HEK293 (cell line): ENCODE data around the gene CCND1.

ENCODE experiments used
- CTCF ChIA-PET: fragments of 350-600 bp; formaldehyde crosslinking; extraction: SDS; loops from one replicate; lab custom pipeline; 2021; ENCODE audit warnings: antibody characterized with exemption; lab: Yijun Ruan, JAX
- POLR2A ChIA-PET: fragments of 300-600 bp; formaldehyde crosslinking; extraction: SDS; loops from one replicate; lab custom pipeline; 2020; ENCODE audit warnings: antibody characterized with exemption, inconsistent platforms; lab: Yijun Ruan, JAX
- H3K27ac ChIP-seq: fragments of 200-500 bp; sonication (Bioruptor generic); 2 replicates; pipeline ENCODE4 v1.5.1; 2014; ENCODE audit warnings: low read depth, low read length, control low read depth, inconsistent platforms; ENCODE audit errors: extremely low read depth
- H3K36me3 ChIP-seq, 2 experiments: fragments of 200-500 bp in 1 of 2; sonication (Bioruptor generic) in 1 of 2; 1 replicate in 1 of 2; 2 replicates in 1 of 2; pipeline ENCODE4 v1.5.1; 2014 to 2017; ENCODE audit warnings: inconsistent platforms in 2 of 2, low read length in 2 of 2; ENCODE audit not compliant: control insufficient read depth in 2 of 2, insufficient read depth in 1 of 2
- H3K4me1 ChIP-seq: fragments of 200-500 bp; sonication (Bioruptor generic); 2 replicates; pipeline ENCODE4 v1.5.1; 2014; ENCODE audit warnings: mild to moderate bottlenecking, low read length, inconsistent platforms; ENCODE audit not compliant: control insufficient read depth, insufficient read depth
- H3K4me3 ChIP-seq: 2 replicates; pipeline ENCODE4 v1.5.1; 2011; ENCODE audit warnings: low read depth, mild to moderate bottlenecking, control low read depth, low read length, moderate library complexity
- H3K9me3 ChIP-seq: fragments of 200-500 bp; sonication (Bioruptor generic); 2 replicates; pipeline ENCODE4 v1.5.1; 2014; ENCODE audit warnings: low read depth, low read length, inconsistent platforms; ENCODE audit not compliant: control insufficient read depth, insufficient read depth
- RBAK ChIP-seq: fragments of 450-650 bp; formaldehyde crosslinking; IDR thresholded peaks from 2 replicates; pipeline ENCODE4 v1.5.1; 2016; ENCODE audit warnings: missing biosample characterization, missing genetic modification characterization
- SP3 ChIP-seq: fragments of 450-650 bp; formaldehyde crosslinking; IDR thresholded peaks from 2 replicates; pipeline ENCODE4 v1.5.1; 2016; ENCODE audit warnings: missing biosample characterization, missing genetic modification characterization
- YY2 ChIP-seq: fragments of 450-650 bp; formaldehyde crosslinking; IDR thresholded peaks from 2 replicates; pipeline ENCODE4 v1.5.1; 2016; ENCODE audit warnings: missing biosample characterization, missing genetic modification characterization
- ZBTB26 ChIP-seq: fragments of 450-650 bp; formaldehyde crosslinking; optimal IDR thresholded peaks from 2 replicates; pipeline ENCODE3; 2016; ENCODE audit warnings: missing biosample characterization, mild to moderate bottlenecking, missing genetic modification characterization
- ZNF174 ChIP-seq: fragments of 450-650 bp; formaldehyde crosslinking; IDR thresholded peaks from 2 replicates; pipeline ENCODE4 v1.5.0; 2017; ENCODE audit warnings: missing biosample characterization, mild to moderate bottlenecking, missing genetic modification characterization
- ZNF223 ChIP-seq: fragments of 450-650 bp; formaldehyde crosslinking; IDR thresholded peaks from 2 replicates; pipeline ENCODE4 v1.5.1; 2016; ENCODE audit warnings: missing biosample characterization, missing genetic modification characterization
- ZNF335 ChIP-seq: fragments of 450-650 bp; formaldehyde crosslinking; conservative IDR thresholded peaks from 2 replicates; pipeline ENCODE4 v1.5.1; 2016; ENCODE audit warnings: missing biosample characterization, missing genetic modification characterization
- ZNF350 ChIP-seq: fragments of 450-650 bp; formaldehyde crosslinking; IDR thresholded peaks from 2 replicates; pipeline ENCODE4 v1.5.0; 2017; ENCODE audit warnings: missing biosample characterization, mild to moderate bottlenecking, missing genetic modification characterization
- ZNF37A ChIP-seq: fragments of 450-650 bp; IDR thresholded peaks from 2 replicates; pipeline ENCODE4 v1.5.1; 2018; ENCODE audit warnings: missing biosample characterization, missing genetic modification characterization
- ZNF514 ChIP-seq: fragments of 450-650 bp; formaldehyde crosslinking; IDR thresholded peaks from 2 replicates; pipeline ENCODE4 v1.5.1; 2016; ENCODE audit warnings: missing biosample characterization, missing genetic modification characterization
- ZNF629 ChIP-seq: fragments of 450-650 bp; formaldehyde crosslinking; IDR thresholded peaks from 2 replicates; pipeline ENCODE4 v1.5.1; 2017; ENCODE audit warnings: missing biosample characterization, missing genetic modification characterization
- ZNF658 ChIP-seq: fragments of 450-650 bp; formaldehyde crosslinking; IDR thresholded peaks from 2 replicates; pipeline ENCODE4; 2016; ENCODE audit warnings: missing biosample characterization, missing genetic modification characterization
- ZNF776 ChIP-seq: fragments of 450-650 bp; formaldehyde crosslinking; IDR thresholded peaks from 2 replicates; pipeline ENCODE4 v1.5.0; 2017; ENCODE audit warnings: missing biosample characterization, missing genetic modification characterization, borderline replicate concordance
- TF ChIP-seq, protein P1 (sequence below): fragments of 450-650 bp; formaldehyde crosslinking; IDR thresholded peaks from 2 replicates; pipeline ENCODE4 v1.5.1; 2016; ENCODE audit warnings: missing biosample characterization, missing genetic modification characterization, low read depth
- TF ChIP-seq, protein P2 (sequence below): fragments of 450-650 bp; formaldehyde crosslinking; IDR thresholded peaks from 2 replicates; pipeline ENCODE4 v1.5.1; 2016; ENCODE audit warnings: missing biosample characterization, missing genetic modification characterization

CCND1 gene

DNA sequence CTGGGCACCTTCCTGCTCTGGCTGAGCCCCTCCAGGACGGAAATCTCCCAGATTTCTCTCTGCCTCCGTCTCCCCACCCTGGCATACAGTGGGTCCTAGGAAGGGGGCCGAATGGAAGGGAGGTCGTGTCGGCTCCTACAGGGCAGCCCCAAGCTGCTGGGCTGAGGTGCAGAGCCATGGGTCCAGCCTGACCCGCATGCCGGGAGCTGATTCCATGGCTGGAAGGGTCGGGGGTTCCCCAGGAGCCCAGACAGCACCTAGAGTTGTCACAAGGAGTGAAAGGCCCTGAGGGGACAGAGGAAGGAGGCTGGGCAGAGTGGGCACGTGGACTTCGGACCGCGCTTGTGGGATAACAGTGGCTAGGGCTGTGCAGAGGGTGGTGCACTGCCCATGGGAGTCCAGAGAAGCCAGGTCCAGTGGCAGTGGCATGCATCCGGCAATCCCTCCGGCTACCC is 16.5 kb downstream of the CCND1 start (continued):
- TF ChIP-seq ZNF629 (no peak), RBAK (no peak), ZNF350 (tag by site-specific recombination) (no peak), ZNF223 (tag by site-specific recombination) (no peak), ZNF37A (tag by site-specific recombination) (no peak)
- TF ChIP-seq, protein P1, sequence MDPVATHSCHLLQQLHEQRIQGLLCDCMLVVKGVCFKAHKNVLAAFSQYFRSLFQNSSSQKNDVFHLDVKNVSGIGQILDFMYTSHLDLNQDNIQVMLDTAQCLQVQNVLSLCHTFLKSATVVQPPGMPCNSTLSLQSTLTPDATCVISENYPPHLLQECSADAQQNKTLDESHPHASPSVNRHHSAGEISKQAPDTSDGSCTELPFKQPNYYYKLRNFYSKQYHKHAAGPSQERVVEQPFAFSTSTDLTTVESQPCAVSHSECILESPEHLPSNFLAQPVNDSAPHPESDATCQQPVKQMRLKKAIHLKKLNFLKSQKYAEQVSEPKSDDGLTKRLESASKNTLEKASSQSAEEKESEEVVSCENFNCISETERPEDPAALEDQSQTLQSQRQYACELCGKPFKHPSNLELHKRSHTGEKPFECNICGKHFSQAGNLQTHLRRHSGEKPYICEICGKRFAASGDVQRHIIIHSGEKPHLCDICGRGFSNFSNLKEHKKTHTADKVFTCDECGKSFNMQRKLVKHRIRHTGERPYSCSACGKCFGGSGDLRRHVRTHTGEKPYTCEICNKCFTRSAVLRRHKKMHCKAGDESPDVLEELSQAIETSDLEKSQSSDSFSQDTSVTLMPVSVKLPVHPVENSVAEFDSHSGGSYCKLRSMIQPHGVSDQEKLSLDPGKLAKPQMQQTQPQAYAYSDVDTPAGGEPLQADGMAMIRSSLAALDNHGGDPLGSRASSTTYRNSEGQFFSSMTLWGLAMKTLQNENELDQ (tag by site-specific recombination): no peak

GRCh38 chr11:69657911-69658625 is 17.1 kb downstream of the CCND1 start:
- no peak overlapping the region for H3K4me3 ChIP-seq
- CTCF ChIA-PET: interaction anchor here (4.1 kb wide), 1 partner anchor 12 kb away, joined by 24 read pairs; no protein-coding TSS in a partner anchor
- no peak for TF ChIP-seq ZNF174 (tag by site-specific recombination)
- no peak for TF ChIP-seq ZNF514 (tag by site-specific recombination)
- no peak for TF ChIP-seq ZBTB26 (tag by site-specific recombination)
- no peak for TF ChIP-seq ZNF776
- TF ChIP-seq ZNF658 (tag by site-specific recombination): no peak
- no peak for TF ChIP-seq YY2 (tag by site-specific recombination)
- TF ChIP-seq, protein P2, sequence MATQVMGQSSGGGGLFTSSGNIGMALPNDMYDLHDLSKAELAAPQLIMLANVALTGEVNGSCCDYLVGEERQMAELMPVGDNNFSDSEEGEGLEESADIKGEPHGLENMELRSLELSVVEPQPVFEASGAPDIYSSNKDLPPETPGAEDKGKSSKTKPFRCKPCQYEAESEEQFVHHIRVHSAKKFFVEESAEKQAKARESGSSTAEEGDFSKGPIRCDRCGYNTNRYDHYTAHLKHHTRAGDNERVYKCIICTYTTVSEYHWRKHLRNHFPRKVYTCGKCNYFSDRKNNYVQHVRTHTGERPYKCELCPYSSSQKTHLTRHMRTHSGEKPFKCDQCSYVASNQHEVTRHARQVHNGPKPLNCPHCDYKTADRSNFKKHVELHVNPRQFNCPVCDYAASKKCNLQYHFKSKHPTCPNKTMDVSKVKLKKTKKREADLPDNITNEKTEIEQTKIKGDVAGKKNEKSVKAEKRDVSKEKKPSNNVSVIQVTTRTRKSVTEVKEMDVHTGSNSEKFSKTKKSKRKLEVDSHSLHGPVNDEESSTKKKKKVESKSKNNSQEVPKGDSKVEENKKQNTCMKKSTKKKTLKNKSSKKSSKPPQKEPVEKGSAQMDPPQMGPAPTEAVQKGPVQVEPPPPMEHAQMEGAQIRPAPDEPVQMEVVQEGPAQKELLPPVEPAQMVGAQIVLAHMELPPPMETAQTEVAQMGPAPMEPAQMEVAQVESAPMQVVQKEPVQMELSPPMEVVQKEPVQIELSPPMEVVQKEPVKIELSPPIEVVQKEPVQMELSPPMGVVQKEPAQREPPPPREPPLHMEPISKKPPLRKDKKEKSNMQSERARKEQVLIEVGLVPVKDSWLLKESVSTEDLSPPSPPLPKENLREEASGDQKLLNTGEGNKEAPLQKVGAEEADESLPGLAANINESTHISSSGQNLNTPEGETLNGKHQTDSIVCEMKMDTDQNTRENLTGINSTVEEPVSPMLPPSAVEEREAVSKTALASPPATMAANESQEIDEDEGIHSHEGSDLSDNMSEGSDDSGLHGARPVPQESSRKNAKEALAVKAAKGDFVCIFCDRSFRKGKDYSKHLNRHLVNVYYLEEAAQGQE (tag by site-specific recombination): no peak
- no peak for TF ChIP-seq SP3 (tag by site-specific recombination)
- no peak for TF ChIP-seq ZNF335 (tag by site-specific recombination)
- TF ChIP-seq, all 188 proteins: peak for 0
- POLR2A ChIA-PET: interaction anchor here (0.6 to 1.6 kb wide), 2 partner anchors 17 to 19 kb away, joined by 4 to 6 read pairs; partner anchors contain the start of gene LTO1
- Histone ChIP-seq H3K27ac (no peak overlapping the region), H3K36me3 (peaks cover 0 to 9% of the 10 kb centered on the region in 2 experiments; a peak in 1 of 3 replicates), H3K4me1 (no peaks in the 10 kb centered on the region), H3K9me3 (no peaks in the 10 kb centered on the region)
